ENCODE data around the gene ACAP2. TPM values are rescaled to one million over a fixed set of nuclear protein-coding genes. Genes with fewer than 3 reads are reported as not detected.
"Not testable (repeated sequence)": the region's sequence is repeated elsewhere in the genome, so short reads cannot be mapped to it uniquely, and the experiment has no call there.

Gene ACAP2
- total RNA-seq, 1 donor from 2014 or later = 61.2 TPM

DNA sequence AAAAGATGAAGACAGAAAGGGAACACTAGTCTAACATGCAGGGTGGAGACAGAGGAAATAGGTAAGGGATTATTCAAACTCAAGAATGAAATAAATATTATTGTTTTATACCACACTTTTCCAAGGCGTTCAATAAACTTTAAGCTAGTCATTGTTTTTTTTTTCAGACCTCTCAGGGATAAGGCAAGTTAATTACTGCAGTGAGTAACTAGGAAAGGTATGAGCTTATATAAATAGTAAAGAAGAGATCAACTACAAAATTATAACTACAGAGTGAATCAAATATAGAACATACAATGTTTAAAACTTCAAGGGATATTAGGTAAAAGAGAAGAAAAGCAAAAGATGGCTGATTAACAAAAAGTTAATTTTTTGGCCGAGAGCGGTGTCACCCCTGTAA lies 140.4 kb downstream of the ACAP2 start:
- H3K27me3 Mint-ChIP-seq (ENCODE audit: unreplicated experiment) = no peaks in the 10 kb centered on the region
- no peaks in the 10 kb centered on the region for H3K9me3 Mint-ChIP-seq (ENCODE audit: unreplicated experiment)
- no peak for TF ChIP-seq CTCF (IDR thresholded peaks at IDR 0.05; ENCODE audit: unreplicated experiment)
- no peak overlapping the region for H3K4me3 Mint-ChIP-seq (ENCODE audit: unreplicated experiment)
- H3K36me3 Mint-ChIP-seq (ENCODE audit: low read depth, unreplicated experiment) = peaks cover 9% of the 10 kb centered on the region
- H3K4me1 Mint-ChIP-seq (ENCODE audit: unreplicated experiment) = peaks cover 3% of the 10 kb centered on the region
- no peak for DNase-seq (ENCODE audit: low spot score)
- H3K27ac Mint-ChIP-seq (ENCODE audit: unreplicated experiment) = no peak overlapping the region

DNA sequence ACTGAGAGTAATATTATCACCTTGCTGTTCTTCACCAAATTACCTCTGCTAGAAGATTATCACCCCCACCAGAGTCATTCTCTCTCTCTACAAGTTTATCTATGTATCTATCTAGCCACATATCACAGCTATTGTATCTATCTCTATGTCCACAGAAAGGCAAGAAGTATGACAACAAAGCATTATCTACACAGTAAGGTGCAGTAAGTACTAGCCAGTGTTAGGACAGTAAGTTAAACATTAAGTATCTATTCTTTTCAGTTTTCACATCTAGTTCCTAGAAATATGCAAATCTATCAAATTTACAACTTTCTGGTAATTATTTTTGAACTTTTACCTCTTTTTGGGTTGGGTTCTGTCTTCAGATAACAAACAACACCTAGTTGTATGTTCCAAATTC lies 145.4 kb downstream of the ACAP2 start:
- peaks cover 16% of the 10 kb centered on the region for H3K36me3 Mint-ChIP-seq (ENCODE audit: low read depth, unreplicated experiment)
- H3K27me3 Mint-ChIP-seq (ENCODE audit: unreplicated experiment) = peaks cover 3% of the 10 kb centered on the region
- no peaks in the 10 kb centered on the region for H3K9me3 Mint-ChIP-seq (ENCODE audit: unreplicated experiment)
- no peak for DNase-seq (ENCODE audit: low spot score)
- H3K4me1 Mint-ChIP-seq (ENCODE audit: unreplicated experiment) = no peaks in the 10 kb centered on the region
- no peak overlapping the region for H3K4me3 Mint-ChIP-seq (ENCODE audit: unreplicated experiment)
- TF ChIP-seq CTCF (IDR thresholded peaks at IDR 0.05; ENCODE audit: unreplicated experiment) = no peak
- no peak overlapping the region for H3K27ac Mint-ChIP-seq (ENCODE audit: unreplicated experiment)

DNA sequence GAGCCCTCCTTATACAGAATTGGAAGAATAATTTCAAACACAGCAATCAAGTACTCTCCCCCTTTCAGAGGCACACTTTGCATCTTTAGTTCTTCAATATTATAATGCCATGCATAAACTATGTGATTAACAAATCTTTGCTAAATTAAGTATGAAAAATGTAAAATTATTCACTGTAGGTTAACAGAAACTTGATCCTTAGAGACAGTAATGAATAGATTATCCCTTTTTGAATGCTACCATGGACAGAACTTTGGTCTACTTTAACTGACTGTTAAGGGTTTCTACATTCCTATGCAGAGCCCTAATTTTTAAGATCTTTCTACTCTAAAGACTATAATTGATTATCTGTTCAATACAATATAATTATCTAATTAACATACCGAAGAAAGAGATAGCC lies 146.2 kb downstream of the ACAP2 start:
- no peaks in the 10 kb centered on the region for H3K4me1 Mint-ChIP-seq (ENCODE audit: unreplicated experiment)
- no peak for DNase-seq (ENCODE audit: low spot score)
- H3K9me3 Mint-ChIP-seq (ENCODE audit: unreplicated experiment) = no peaks in the 10 kb centered on the region
- peaks cover 13% of the 10 kb centered on the region for H3K36me3 Mint-ChIP-seq (ENCODE audit: low read depth, unreplicated experiment)
- H3K27ac Mint-ChIP-seq (ENCODE audit: unreplicated experiment) = no peak overlapping the region
- no peak overlapping the region for H3K4me3 Mint-ChIP-seq (ENCODE audit: unreplicated experiment)
- H3K27me3 Mint-ChIP-seq (ENCODE audit: unreplicated experiment) = peaks cover 3% of the 10 kb centered on the region
- TF ChIP-seq CTCF (IDR thresholded peaks at IDR 0.05; ENCODE audit: unreplicated experiment) = no peak

DNA sequence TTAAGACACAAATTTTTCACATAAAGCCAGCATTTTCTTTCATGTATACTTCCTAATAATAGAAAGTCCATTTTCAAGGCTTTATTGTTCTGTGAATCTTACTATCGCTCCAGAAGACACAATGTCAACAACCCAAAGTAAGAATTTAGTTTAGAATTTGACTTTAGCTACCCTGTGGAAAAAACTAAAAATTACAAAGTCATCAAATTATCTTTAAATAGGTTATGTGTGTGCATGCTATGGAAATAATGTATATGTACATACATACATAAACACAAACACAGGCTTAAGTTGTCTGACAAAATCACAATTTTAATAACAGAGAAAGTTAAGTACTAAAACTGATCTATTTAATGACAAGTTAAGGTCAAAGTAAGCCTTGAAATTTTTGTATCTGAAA lies 151.7 kb downstream of the ACAP2 start:
- no peak overlapping the region for H3K4me3 Mint-ChIP-seq (ENCODE audit: unreplicated experiment)
- no peak for TF ChIP-seq CTCF (IDR thresholded peaks at IDR 0.05; ENCODE audit: unreplicated experiment)
- peaks cover 3% of the 10 kb centered on the region for H3K27me3 Mint-ChIP-seq (ENCODE audit: unreplicated experiment)
- peaks cover 21% of the 10 kb centered on the region for H3K36me3 Mint-ChIP-seq (ENCODE audit: low read depth, unreplicated experiment)
- H3K27ac Mint-ChIP-seq (ENCODE audit: unreplicated experiment) = no peak overlapping the region
- no peaks in the 10 kb centered on the region for H3K4me1 Mint-ChIP-seq (ENCODE audit: unreplicated experiment)
- DNase-seq (ENCODE audit: low spot score) = no peak
- H3K9me3 Mint-ChIP-seq (ENCODE audit: unreplicated experiment) = no peaks in the 10 kb centered on the region

- H3K4me3 Mint-ChIP-seq (ENCODE audit: unreplicated experiment); H3K27ac Mint-ChIP-seq (ENCODE audit: unreplicated experiment); H3K4me1 Mint-ChIP-seq (ENCODE audit: unreplicated experiment); H3K27me3 Mint-ChIP-seq (ENCODE audit: unreplicated experiment); H3K9me3 Mint-ChIP-seq (ENCODE audit: unreplicated experiment); DNase-seq (ENCODE audit: low spot score): not testable (repeated sequence)
- peaks cover 18% of the 10 kb centered on the region for H3K36me3 Mint-ChIP-seq (ENCODE audit: low read depth, unreplicated experiment)
These were observed 152.2 kb downstream of the ACAP2 start for GRCh38 chr3:195290643-195291042.
